Endothelial cell of umbilical vein (primary cell): ENCODE data around the gene ABCA7. TPM values are rescaled to one million over a fixed set of nuclear protein-coding genes. Genes with fewer than 3 reads are reported as not detected.

Source experiments
- BruUV-seq: library from RNA; stranded (reverse); fragments of 400-500 nt; replicated peaks from 2 replicates; lab custom pipeline; 2021; lab: Mats Ljungman, UMichigan
- CTCF ChIA-PET: fragments of 300-600, 350-600 bp; sonication (Branson Sonifier 250); formaldehyde crosslinking; loops from one replicate; lab custom pipeline; 2021; ENCODE audit warnings: antibody characterized with exemption, inconsistent platforms; lab: Charles Lee
- POLR2A ChIA-PET: fragments of 300-600, 350-600 bp; sonication (Branson Sonifier 250); formaldehyde crosslinking; loops from one replicate; lab custom pipeline; 2021; ENCODE audit warnings: antibody characterized with exemption, inconsistent platforms; lab: Charles Lee
- DNase-seq: peaks from one replicate; pipeline ENCODE4 v3.0.0-alpha.2; 2011; ENCODE audit warnings: low read depth, low spot score
- FAIRE-seq: peaks from 2 replicates; lab custom pipeline; 2011; peaks lifted over from hg19 to GRCh38; lab: Jason Lieb, UNC
- H2AFZ ChIP-seq: 2 replicates; pipeline ENCODE4 v1.6.0; 2012; ENCODE audit warnings: low read depth, low read length, control low read depth, inconsistent platforms
- H3K27ac ChIP-seq: 2 replicates; pipeline ENCODE4 v1.5.1; 2011; ENCODE audit warnings: low read depth, mild to moderate bottlenecking, control low read depth, low read length, moderate library complexity; ENCODE audit not compliant: insufficient read depth
- H3K27me3 ChIP-seq, 2 experiments: 2 replicates each; pipeline versions ENCODE4 v1.6.0 to v1.6.1; 2011; ENCODE audit warnings: low read length in 2 of 2, mixed read lengths in 1 of 2; ENCODE audit not compliant: control insufficient read depth in 2 of 2, insufficient read depth in 2 of 2
- H3K36me3 ChIP-seq, 2 experiments: 2 replicates in 1 of 2; 3 replicates in 1 of 2; pipeline ENCODE4 v1.5.1; 2011; ENCODE audit warnings: low read length in 2 of 2, mild to moderate bottlenecking in 1 of 2, moderate library complexity in 1 of 2; ENCODE audit not compliant: control insufficient read depth in 2 of 2, insufficient read depth in 2 of 2; ENCODE audit errors: extremely low read depth in 1 of 2
- H3K4me1 ChIP-seq: 3 replicates; pipeline ENCODE4 v1.5.1; 2011; ENCODE audit warnings: mild to moderate bottlenecking, low read length; ENCODE audit not compliant: control insufficient read depth, insufficient read depth; ENCODE audit errors: extremely low read depth
- H3K4me2 ChIP-seq: 2 replicates; pipeline ENCODE4 v1.6.1; 2011; ENCODE audit warnings: low read length, control low read depth, mixed read lengths; ENCODE audit not compliant: insufficient read depth
- H3K4me3 ChIP-seq, 3 experiments: fragments of 200-600 bp in 1 of 3; sonication (generic), shearing (Covaris generic) in 1 of 3; replicated peaks in 1 of 3; 2 replicates each; pipeline ENCODE4 v1.5.1; 2011 to 2016; ENCODE audit warnings: control low read depth in 3 of 3, low read length in 3 of 3, mild to moderate bottlenecking in 2 of 3, inconsistent platforms in 1 of 3, low read depth in 1 of 3, moderate library complexity in 1 of 3; ENCODE audit not compliant: insufficient read depth in 1 of 3
- H3K79me2 ChIP-seq: 2 replicates; pipeline ENCODE4 v1.6.0; 2012; ENCODE audit warnings: low read length, inconsistent platforms; ENCODE audit not compliant: control insufficient read depth, insufficient read depth
- H3K9ac ChIP-seq: replicated peaks from 2 replicates; pipeline ENCODE3; 2011; ENCODE audit warnings: low read length, control low read depth; ENCODE audit not compliant: insufficient read depth; ENCODE audit errors: extremely low read depth
- H3K9me1 ChIP-seq: replicated peaks from 3 replicates; pipeline ENCODE4 v1.6.0; 2011; ENCODE audit warnings: mild to moderate bottlenecking, low read length; ENCODE audit not compliant: control insufficient read depth, insufficient read depth; ENCODE audit errors: extremely low read depth
- H3K9me3 ChIP-seq: replicated peaks from 2 replicates; pipeline ENCODE4 v1.5.1; 2012; ENCODE audit warnings: low read length, inconsistent platforms; ENCODE audit not compliant: control insufficient read depth, insufficient read depth
- H4K20me1 ChIP-seq: replicated peaks from 2 replicates; pipeline ENCODE3; 2011; ENCODE audit warnings: mild to moderate bottlenecking, low read length; ENCODE audit not compliant: control insufficient read depth, insufficient read depth; ENCODE audit errors: extremely low read depth
- CTCF ChIP-seq, 2 donors: IDR thresholded peaks; 1 replicate in 1 of 2; 2 replicates in 1 of 2; pipeline ENCODE4 v1.5.1; 2011; ENCODE audit warnings: low read length in 2 of 2, mild to moderate bottlenecking in 2 of 2, moderate library complexity in 2 of 2, control low read depth in 1 of 2, inconsistent platforms in 1 of 2, low read depth in 1 of 2; ENCODE audit not compliant: insufficient read depth in 1 of 2; ENCODE audit errors: extremely low read depth in 1 of 2
- EZH2 ChIP-seq: IDR thresholded peaks from 2 replicates; pipeline ENCODE4 v1.6.1; 2012; ENCODE audit warnings: borderline replicate concordance, low read depth, mild to moderate bottlenecking, moderate library complexity, low read length, inconsistent platforms; ENCODE audit not compliant: severe bottlenecking
- FOS ChIP-seq: IDR thresholded peaks from 2 replicates; pipeline ENCODE4 v1.6.1; 2011; ENCODE audit warnings: mild to moderate bottlenecking, low read length, moderate library complexity, borderline replicate concordance; ENCODE audit not compliant: insufficient read depth
- GATA2 ChIP-seq: IDR thresholded peaks from 2 replicates; pipeline ENCODE4 v1.7.0; 2011; ENCODE audit warnings: low read depth, mild to moderate bottlenecking, moderate library complexity, mixed read lengths, low read length; ENCODE audit not compliant: insufficient read length, insufficient read depth
- JUN ChIP-seq: IDR thresholded peaks from 2 replicates; pipeline ENCODE4 v1.6.1; 2011; ENCODE audit warnings: borderline replicate concordance, low read depth; ENCODE audit not compliant: insufficient read length, insufficient read depth
- MAX ChIP-seq: IDR thresholded peaks from 2 replicates; pipeline ENCODE4 v1.6.1; 2011; ENCODE audit not compliant: insufficient read depth, insufficient read length
- POLR2A ChIP-seq: IDR thresholded peaks from 2 replicates; pipeline ENCODE4 v1.6.1; 2012; ENCODE audit warnings: low read depth, mild to moderate bottlenecking, control low read depth, low read length
- POLR2AphosphoS5 ChIP-seq: IDR thresholded peaks from 2 replicates; pipeline ENCODE4 v1.6.1; 2012; ENCODE audit warnings: low read depth, mild to moderate bottlenecking, control low read depth, low read length, moderate library complexity; ENCODE audit not compliant: insufficient read depth
- dilution Hi-C: fragments of 300-500 bp; cut with MboI; formaldehyde crosslinking; loops from one replicate; pipeline ENCODE4 v1.15.0; 2019; ENCODE audit warnings: low sequenced_read_pairs; ENCODE audit not compliant: extremely low pct_ligation_motif_present
- intact Hi-C: fragments of 100-400 bp; cut with micrococcal nuclease; formaldehyde crosslinking; loops from one replicate; pipeline ENCODE4 v1.10.0; 2022
- polyA plus RNA-seq, 4 experiments: library from polyadenylated mRNA; depleted of rRNA in 3 of 4; stranded (reverse) in 3 of 4; unstranded in 1 of 4; fragments of >200 nt; gene quantifications; 2 replicates each; pipeline versions ENCODE4 v1.2.1 to v1.2.3, GENCODE V29; 2011 to 2012; ENCODE audit warnings: missing spikeins in 1 of 4
- total RNA-seq: library from RNA; stranded (reverse); gene quantifications from 2 replicates; pipeline ENCODE4 v1.2.3, GENCODE V29; 2021

The ABCA7 gene
- total and polyA plus RNA-seq, 2 donors (not counting 3 experiments of a cell fraction or from before 2014, with no cell fraction given), result 5.7 to 9.8 TPM

GRCh38 chr19:1049800-1050199 is 9.9 kb downstream of the ABCA7 start:
- no peak overlapping the region for H3K4me3 ChIP-seq
- H3K9ac ChIP-seq, result no peak overlapping the region
- H3K79me2 ChIP-seq, result no peaks in the 10 kb centered on the region
- no TSS peak for BruUV-seq
- H3K4me2 ChIP-seq, result no peak overlapping the region
- FAIRE-seq, result no peak
- TF ChIP-seq JUN (no peak), FOS (no peak), POLR2A (no peak), CTCF (IDR thresholded peaks at IDR 0.05; ENCODE audit: extremely low read depth in 1 of 2, insufficient read depth in 1 of 2, low read depth in 1 of 2, low read length in 2 of 2) (no peak), MAX (no peak), GATA2 (no peak), POLR2AphosphoS5 (no peak), EZH2 (no peak)
- no peaks in the 10 kb centered on the region for H3K27me3 ChIP-seq
- H2AFZ ChIP-seq, result no peak overlapping the region
- H3K27ac ChIP-seq, result no peak overlapping the region
- POLR2A ChIA-PET, result no interaction called here
- H3K9me1 ChIP-seq, result no peaks in the 10 kb centered on the region
- no peaks in the 10 kb centered on the region for H4K20me1 ChIP-seq
- dilution Hi-C loops (no loop called here), intact Hi-C loops (no loop called here)
- H3K36me3 ChIP-seq, result no peaks in the 10 kb centered on the region
- no peaks in the 10 kb centered on the region for H3K4me1 ChIP-seq
- H3K9me3 ChIP-seq, result no peaks in the 10 kb centered on the region
- DNase-seq, result no peak
- CTCF ChIA-PET, result no interaction called here
